ENCODE results near the gene CYP19A1. TPM values are rescaled to one million over a fixed set of nuclear protein-coding genes. Genes with fewer than 3 reads are reported as not detected.

CYP19A1 gene
- total RNA-seq, 1 experiment from 2014 or later, result 0.94 TPM

DNA sequence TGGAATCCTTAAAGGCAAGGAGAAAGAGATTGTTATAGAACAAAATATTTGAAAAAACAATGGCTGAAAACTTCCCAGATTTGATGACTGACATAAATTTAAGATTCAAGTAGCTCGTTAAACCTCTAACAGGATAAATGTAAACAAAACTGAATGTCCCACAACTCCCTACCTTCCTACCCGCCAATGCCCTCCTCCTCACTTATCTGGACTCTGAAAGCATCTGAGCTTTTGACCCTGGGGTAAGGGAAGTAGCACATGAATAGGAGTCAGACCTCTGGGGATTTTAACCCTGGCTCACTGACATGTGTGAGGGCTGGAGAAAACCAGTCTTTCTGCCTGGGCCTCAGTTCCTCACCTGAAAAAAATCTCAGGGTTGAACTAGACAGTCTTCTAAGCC, 26.9 kb downstream of the CYP19A1 start:
- Histone ChIP-seq H3K9me3 (ENCODE audit: insufficient read depth, low read depth) (no peaks in the 10 kb centered on the region), H3K36me3 (ENCODE audit: low read depth) (no peaks in the 10 kb centered on the region), H3K4me2 (no peak overlapping the region), H3K4me1 (replicated peaks; ENCODE audit: insufficient read depth) (no peaks in the 10 kb centered on the region), H3K27ac (no peak overlapping the region), H4K20me1 (ENCODE audit: insufficient read depth) (no peaks in the 10 kb centered on the region), H2AFZ (no peak overlapping the region), H3K27me3 (ENCODE audit: insufficient read depth, low read depth) (peaks cover 10% of the 10 kb centered on the region; the same call in 1 of the 2 replicates), H3K79me2 (ENCODE audit: low read depth) (no peaks in the 10 kb centered on the region), H3K9me2 (ENCODE audit: insufficient read depth) (no peaks in the 10 kb centered on the region), H3F3A (ENCODE audit: insufficient read depth, low read depth) (no peaks in the 10 kb centered on the region), H3K4me3 (no peak overlapping the region)
- BruUV-seq (replicated peaks), result no TSS peak
- TF ChIP-seq, protein P1, sequence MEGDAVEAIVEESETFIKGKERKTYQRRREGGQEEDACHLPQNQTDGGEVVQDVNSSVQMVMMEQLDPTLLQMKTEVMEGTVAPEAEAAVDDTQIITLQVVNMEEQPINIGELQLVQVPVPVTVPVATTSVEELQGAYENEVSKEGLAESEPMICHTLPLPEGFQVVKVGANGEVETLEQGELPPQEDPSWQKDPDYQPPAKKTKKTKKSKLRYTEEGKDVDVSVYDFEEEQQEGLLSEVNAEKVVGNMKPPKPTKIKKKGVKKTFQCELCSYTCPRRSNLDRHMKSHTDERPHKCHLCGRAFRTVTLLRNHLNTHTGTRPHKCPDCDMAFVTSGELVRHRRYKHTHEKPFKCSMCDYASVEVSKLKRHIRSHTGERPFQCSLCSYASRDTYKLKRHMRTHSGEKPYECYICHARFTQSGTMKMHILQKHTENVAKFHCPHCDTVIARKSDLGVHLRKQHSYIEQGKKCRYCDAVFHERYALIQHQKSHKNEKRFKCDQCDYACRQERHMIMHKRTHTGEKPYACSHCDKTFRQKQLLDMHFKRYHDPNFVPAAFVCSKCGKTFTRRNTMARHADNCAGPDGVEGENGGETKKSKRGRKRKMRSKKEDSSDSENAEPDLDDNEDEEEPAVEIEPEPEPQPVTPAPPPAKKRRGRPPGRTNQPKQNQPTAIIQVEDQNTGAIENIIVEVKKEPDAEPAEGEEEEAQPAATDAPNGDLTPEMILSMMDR (conservative IDR thresholded peaks at IDR 0.05), result no peak
- TF ChIP-seq EZH2 (IDR thresholded peaks at IDR 0.05; ENCODE audit: low read depth), result no peak
- intact Hi-C loops (cut with micrococcal nuclease; ENCODE audit: unreplicated experiment), result no loop called here
- DNase-seq, result no peak
- ChIA-PET POLR2A (ENCODE audit: unreplicated experiment) (no interaction called here), CTCF (no interaction called here)

DNA sequence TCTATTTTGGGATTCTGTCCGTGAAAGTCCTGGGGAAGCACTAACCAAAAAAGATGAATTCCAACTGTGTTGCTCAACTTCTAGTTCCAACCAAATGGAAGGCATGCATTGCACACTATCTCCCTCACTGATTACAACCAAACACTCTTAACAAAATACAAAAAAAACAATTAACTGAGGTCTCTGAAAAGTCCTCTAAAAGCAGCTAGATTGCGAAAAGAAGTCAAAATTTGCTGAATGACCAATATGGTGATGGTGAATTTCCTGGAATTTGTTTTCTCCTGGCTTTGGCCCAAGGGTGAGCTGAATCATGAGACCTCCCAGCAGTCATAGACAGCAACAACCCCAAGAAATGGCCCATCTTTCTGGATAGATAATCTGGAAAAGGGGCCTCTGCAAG, 28.3 kb downstream of the CYP19A1 start:
- no TSS peak for BruUV-seq (replicated peaks)
- no peaks in the 10 kb centered on the region for H3K9me3 ChIP-seq (ENCODE audit: insufficient read depth, low read depth)
- H3K4me3 ChIP-seq, result no peak overlapping the region
- intact Hi-C loops (cut with micrococcal nuclease; ENCODE audit: unreplicated experiment), result no loop called here
- no peak overlapping the region for H2AFZ ChIP-seq
- H4K20me1 ChIP-seq (ENCODE audit: insufficient read depth), result no peaks in the 10 kb centered on the region
- no peak for DNase-seq
- ChIA-PET POLR2A (ENCODE audit: unreplicated experiment) (no interaction called here), CTCF (no interaction called here)
- H3K4me1 ChIP-seq (replicated peaks; ENCODE audit: insufficient read depth), result no peaks in the 10 kb centered on the region
- H3K79me2 ChIP-seq (ENCODE audit: low read depth), result no peaks in the 10 kb centered on the region
- H3F3A ChIP-seq (ENCODE audit: insufficient read depth, low read depth), result no peaks in the 10 kb centered on the region
- TF ChIP-seq EZH2 (IDR thresholded peaks at IDR 0.05; ENCODE audit: low read depth), result no peak
- TF ChIP-seq, protein P1 (conservative IDR thresholded peaks at IDR 0.05), result no peak
- H3K27me3 ChIP-seq (ENCODE audit: insufficient read depth, low read depth), result peaks cover 10% of the 10 kb centered on the region; the same call in 1 of the 2 replicates
- H3K4me2 ChIP-seq, result no peak overlapping the region
- no peaks in the 10 kb centered on the region for H3K36me3 ChIP-seq (ENCODE audit: low read depth)
- no peak overlapping the region for H3K27ac ChIP-seq
- no peaks in the 10 kb centered on the region for H3K9me2 ChIP-seq (ENCODE audit: insufficient read depth)

DNA sequence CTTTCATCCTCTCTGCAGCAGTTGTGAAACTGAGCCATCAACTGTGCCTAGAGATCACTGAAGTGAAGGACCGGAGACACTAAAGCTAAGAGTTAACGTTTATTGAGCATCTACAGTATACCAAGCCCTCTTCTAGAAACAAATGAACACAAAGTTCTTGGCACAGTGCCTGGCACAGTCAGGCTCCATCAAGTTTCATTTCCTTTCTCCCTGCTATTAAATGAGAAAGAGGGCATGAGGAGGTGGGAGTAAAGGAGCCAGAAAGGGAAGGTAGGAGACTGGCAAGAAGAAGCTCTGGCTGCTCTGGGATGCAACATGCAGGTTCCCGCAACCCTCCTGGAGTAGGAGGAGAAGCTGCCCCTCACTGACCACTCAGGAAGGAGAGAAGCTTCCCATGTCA, 30.6 kb downstream of the CYP19A1 start:
- Histone ChIP-seq H3K36me3 (ENCODE audit: low read depth) (no peaks in the 10 kb centered on the region), H3K79me2 (ENCODE audit: low read depth) (no peaks in the 10 kb centered on the region), H2AFZ (no peak overlapping the region), H3K27ac (no peak overlapping the region), H3K4me2 (no peak overlapping the region), H3K9me2 (ENCODE audit: insufficient read depth) (no peaks in the 10 kb centered on the region), H3K27me3 (ENCODE audit: insufficient read depth, low read depth) (peaks cover 10% of the 10 kb centered on the region; the same call in 1 of the 2 replicates), H3F3A (ENCODE audit: insufficient read depth, low read depth) (no peaks in the 10 kb centered on the region), H3K4me1 (replicated peaks; ENCODE audit: insufficient read depth) (no peaks in the 10 kb centered on the region), H3K9me3 (ENCODE audit: insufficient read depth, low read depth) (no peaks in the 10 kb centered on the region), H3K4me3 (no peak overlapping the region), H4K20me1 (ENCODE audit: insufficient read depth) (no peaks in the 10 kb centered on the region)
- intact Hi-C loops (cut with micrococcal nuclease; ENCODE audit: unreplicated experiment), result no loop called here
- ChIA-PET POLR2A (ENCODE audit: unreplicated experiment) (no interaction called here), CTCF (no interaction called here)
- TF ChIP-seq EZH2 (IDR thresholded peaks at IDR 0.05; ENCODE audit: low read depth), result no peak
- TF ChIP-seq, protein P1 (conservative IDR thresholded peaks at IDR 0.05), result no peak
- no TSS peak for BruUV-seq (replicated peaks)
- DNase-seq, result no peak

All from PC-9 (cell line).